Upper lobe of right lung (tissue), 1 donor: ENCODE results near the gene APBA2. TPM values are rescaled to one million over a fixed set of nuclear protein-coding genes. Genes with fewer than 3 reads are reported as not detected.

ENCODE experiments used
- ATAC-seq: fragments of 200-7000 bp; cut with Tn5 transposase; one replicate; pipeline ENCODE4 v1.9.1; 2020; ENCODE audit warnings: mild to moderate bottlenecking, moderate library complexity
- DNase-seq: peaks from one replicate; pipeline ENCODE4 v3.0.0-alpha.2; 2020
- H3K27ac ChIP-seq: fragments of 200-600 bp; one replicate; pipeline ENCODE4 v1.8.0; 2022
- H3K27me3 ChIP-seq: fragments of 200-600 bp; one replicate; pipeline ENCODE4 v1.8.0; 2022; ENCODE audit warnings: mild to moderate bottlenecking
- H3K36me3 ChIP-seq: fragments of 200-600 bp; one replicate; pipeline ENCODE4 v1.8.0; 2022
- H3K4me1 ChIP-seq: fragments of 200-600 bp; one replicate; pipeline ENCODE4 v1.8.0; 2022
- H3K4me3 ChIP-seq: fragments of 200-600 bp; one replicate; pipeline ENCODE4 v1.8.0; 2022; ENCODE audit warnings: mild to moderate bottlenecking
- H3K9me3 ChIP-seq: fragments of 200-600 bp; one replicate; pipeline ENCODE4 v1.8.0; 2022
- intact Hi-C: fragments of 100-400 bp; cut with DNase I; formaldehyde crosslinking; loops from one replicate; pipeline ENCODE4 v1.11.0; 2022
- total RNA-seq: library from RNA; stranded (reverse); fragmentation: NEBNext Ultra II Directional; extraction: Animal tissue kit (Norgen Biotek cat#: 25700); gene quantifications from one replicate; pipeline ENCODE4 v1.2.1, GENCODE V29; 2021
- TF ChIP-seq, protein P1 (sequence below): fragments of 200-600 bp; IDR thresholded peaks from one replicate; pipeline ENCODE4 v1.8.0; 2022; ENCODE audit warnings: antibody characterized with exemption
- donor health status: DM: no; HTN: yes; CAD: no; lungs with severe emphysema.

APBA2 gene
- total RNA-seq, 1 donor from 2014 or later = 4.2 TPM

DNA sequence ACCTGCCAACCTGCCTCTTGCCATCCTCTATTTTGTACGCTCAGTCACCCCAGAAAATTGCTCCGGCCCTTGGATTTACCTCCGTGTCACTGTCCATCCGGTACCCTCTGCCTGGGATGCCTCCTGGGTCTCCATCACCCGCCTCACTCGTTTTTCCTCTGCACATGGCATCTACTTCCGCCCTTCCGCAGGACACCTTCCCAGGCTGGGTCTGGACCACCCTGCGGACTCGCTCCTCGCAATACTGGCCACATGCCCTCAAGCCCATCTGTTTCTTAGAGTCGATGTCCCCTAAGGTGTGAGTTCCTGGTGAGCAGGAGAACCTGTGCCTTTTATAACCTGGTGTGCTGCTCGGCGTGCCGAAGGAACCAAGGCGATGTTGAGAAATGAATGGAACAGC, 58.5 kb downstream of the APBA2 start:
- DNase-seq (no peak), ATAC-seq (no peak)
- H3K36me3 ChIP-seq = no peaks in the 10 kb centered on the region
- no peak overlapping the region for H3K4me3 ChIP-seq
- TF ChIP-seq, protein P1, sequence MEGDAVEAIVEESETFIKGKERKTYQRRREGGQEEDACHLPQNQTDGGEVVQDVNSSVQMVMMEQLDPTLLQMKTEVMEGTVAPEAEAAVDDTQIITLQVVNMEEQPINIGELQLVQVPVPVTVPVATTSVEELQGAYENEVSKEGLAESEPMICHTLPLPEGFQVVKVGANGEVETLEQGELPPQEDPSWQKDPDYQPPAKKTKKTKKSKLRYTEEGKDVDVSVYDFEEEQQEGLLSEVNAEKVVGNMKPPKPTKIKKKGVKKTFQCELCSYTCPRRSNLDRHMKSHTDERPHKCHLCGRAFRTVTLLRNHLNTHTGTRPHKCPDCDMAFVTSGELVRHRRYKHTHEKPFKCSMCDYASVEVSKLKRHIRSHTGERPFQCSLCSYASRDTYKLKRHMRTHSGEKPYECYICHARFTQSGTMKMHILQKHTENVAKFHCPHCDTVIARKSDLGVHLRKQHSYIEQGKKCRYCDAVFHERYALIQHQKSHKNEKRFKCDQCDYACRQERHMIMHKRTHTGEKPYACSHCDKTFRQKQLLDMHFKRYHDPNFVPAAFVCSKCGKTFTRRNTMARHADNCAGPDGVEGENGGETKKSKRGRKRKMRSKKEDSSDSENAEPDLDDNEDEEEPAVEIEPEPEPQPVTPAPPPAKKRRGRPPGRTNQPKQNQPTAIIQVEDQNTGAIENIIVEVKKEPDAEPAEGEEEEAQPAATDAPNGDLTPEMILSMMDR = no peak
- H3K9me3 ChIP-seq = no peaks in the 10 kb centered on the region
- intact Hi-C loops = no loop called here
- H3K27me3 ChIP-seq = no peaks in the 10 kb centered on the region
- H3K27ac ChIP-seq = no peak overlapping the region
- H3K4me1 ChIP-seq = no peaks in the 10 kb centered on the region

GRCh38 chr15:28944696-28945300, 59.0 kb downstream of the APBA2 start:
- TF ChIP-seq, protein P1 = no peak

DNA sequence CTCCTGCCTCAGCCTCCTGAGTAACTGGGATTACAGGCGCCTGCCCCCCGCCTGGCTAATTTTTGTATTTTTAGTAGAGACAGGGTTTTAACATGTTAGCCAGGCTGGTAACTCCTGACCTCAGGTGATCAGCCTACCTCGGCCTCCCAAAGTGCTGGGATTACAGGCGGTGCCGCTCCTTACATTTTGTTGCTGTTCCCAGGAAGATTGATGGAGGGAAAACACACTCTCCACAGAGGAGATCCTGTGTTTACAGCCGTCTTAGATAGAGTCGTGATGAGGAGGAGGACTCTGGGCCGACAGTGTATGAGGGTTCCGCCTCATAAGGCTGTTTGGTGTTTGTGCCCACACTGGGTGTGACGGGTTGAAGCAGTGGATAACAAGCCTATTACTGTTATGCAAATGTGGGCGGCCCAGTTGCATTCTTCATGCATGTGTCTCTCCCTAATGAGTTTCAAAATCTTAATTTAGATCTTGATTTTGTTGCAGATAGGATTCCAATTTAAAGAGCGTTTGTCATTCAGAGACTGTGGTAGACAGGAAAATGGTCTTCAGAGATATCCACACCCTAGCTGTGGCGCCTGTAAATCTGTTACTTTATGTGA, 60.0 kb downstream of the APBA2 start:
- no peaks in the 10 kb centered on the region for H3K4me1 ChIP-seq
- no peak overlapping the region for H3K27ac ChIP-seq
- no peak overlapping the region for H3K4me3 ChIP-seq
- no peak for DNase-seq
- no peaks in the 10 kb centered on the region for H3K9me3 ChIP-seq
- H3K27me3 ChIP-seq = no peaks in the 10 kb centered on the region
- no peak for ATAC-seq
- TF ChIP-seq, protein P1 = no peak
- intact Hi-C loops = no loop called here
- no peaks in the 10 kb centered on the region for H3K36me3 ChIP-seq

More at GRCh38 chr15:28944696-28945300, 59.0 kb downstream of the APBA2 start:
- intact Hi-C loops = no loop called here
- Histone ChIP-seq H3K9me3 (no peaks in the 10 kb centered on the region), H3K36me3 (no peaks in the 10 kb centered on the region), H3K4me1 (no peaks in the 10 kb centered on the region), H3K27ac (no peak overlapping the region), H3K4me3 (no peak overlapping the region), H3K27me3 (no peaks in the 10 kb centered on the region)
- DNase-seq = no peak
- no peak for ATAC-seq

GRCh38 chr15:28946803-28947202, 61.0 kb downstream of the APBA2 start:
- Histone ChIP-seq H3K36me3 (no peaks in the 10 kb centered on the region), H3K4me3 (no peak overlapping the region), H3K27ac (no peak overlapping the region), H3K4me1 (no peaks in the 10 kb centered on the region), H3K9me3 (no peaks in the 10 kb centered on the region), H3K27me3 (no peaks in the 10 kb centered on the region)
- TF ChIP-seq, protein P1 = no peak
- ATAC-seq = no peak
- no peak for DNase-seq
- intact Hi-C loops = no loop called here

DNA sequence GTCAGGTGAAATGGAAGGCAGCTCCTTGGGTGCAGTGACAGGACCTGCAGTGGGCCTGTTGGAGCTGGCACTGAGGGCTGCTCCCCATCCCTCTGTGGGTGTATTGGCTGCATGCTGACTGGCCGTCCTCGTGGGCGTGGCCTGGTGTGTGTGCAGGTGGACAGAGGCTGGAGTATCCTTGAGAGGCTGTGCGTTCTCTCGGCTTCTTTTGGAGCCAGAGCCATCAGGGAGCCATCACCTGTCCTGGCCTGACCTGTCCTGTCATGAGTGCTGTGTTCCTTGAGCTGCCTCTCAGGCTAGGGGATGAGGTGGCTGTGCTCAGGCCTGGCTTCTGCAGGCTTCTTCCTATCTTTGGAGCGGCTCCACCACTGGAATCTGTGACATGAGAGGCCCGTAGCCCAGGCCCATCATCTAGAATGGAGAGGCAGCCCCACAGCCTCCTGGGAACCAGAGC, 61.5 kb downstream of the APBA2 start:
- TF ChIP-seq, protein P1 = no peak
- no peaks in the 10 kb centered on the region for H3K4me1 ChIP-seq
- H3K9me3 ChIP-seq = no peaks in the 10 kb centered on the region
- no peak overlapping the region for H3K27ac ChIP-seq
- intact Hi-C loops = no loop called here
- H3K27me3 ChIP-seq = no peaks in the 10 kb centered on the region
- ATAC-seq = no peak
- DNase-seq = no peak
- no peaks in the 10 kb centered on the region for H3K36me3 ChIP-seq
- no peak overlapping the region for H3K4me3 ChIP-seq
